Endothelial cell of umbilical vein (primary cell): Measurements from ENCODE around the gene PINK1. TPM values are rescaled to one million over a fixed set of nuclear protein-coding genes. Genes with fewer than 3 reads are reported as not detected.

ENCODE experiments used
- BruUV-seq: library from RNA; stranded (reverse); fragments of 400-500 nt; replicated peaks from 2 replicates; lab custom pipeline; 2021; lab: Mats Ljungman, UMichigan
- CTCF ChIA-PET: fragments of 300-600, 350-600 bp; sonication (Branson Sonifier 250); formaldehyde crosslinking; loops from one replicate; lab custom pipeline; 2021; ENCODE audit warnings: antibody characterized with exemption, inconsistent platforms; lab: Charles Lee
- POLR2A ChIA-PET: fragments of 300-600, 350-600 bp; sonication (Branson Sonifier 250); formaldehyde crosslinking; loops from one replicate; lab custom pipeline; 2021; ENCODE audit warnings: antibody characterized with exemption, inconsistent platforms; lab: Charles Lee
- DNase-seq: peaks from one replicate; pipeline ENCODE4 v3.0.0-alpha.2; 2011; ENCODE audit warnings: low read depth, low spot score
- FAIRE-seq: peaks from 2 replicates; lab custom pipeline; 2011; peaks lifted over from hg19 to GRCh38; lab: Jason Lieb, UNC
- H2AFZ ChIP-seq: 2 replicates; pipeline ENCODE4 v1.6.0; 2012; ENCODE audit warnings: low read depth, low read length, control low read depth, inconsistent platforms
- H3K27ac ChIP-seq: 2 replicates; pipeline ENCODE4 v1.5.1; 2011; ENCODE audit warnings: low read depth, mild to moderate bottlenecking, control low read depth, low read length, moderate library complexity; ENCODE audit not compliant: insufficient read depth
- H3K27me3 ChIP-seq, 2 experiments: 2 replicates each; pipeline versions ENCODE4 v1.6.0 to v1.6.1; 2011; ENCODE audit warnings: low read length in 2 of 2, mixed read lengths in 1 of 2; ENCODE audit not compliant: control insufficient read depth in 2 of 2, insufficient read depth in 2 of 2
- H3K36me3 ChIP-seq, 2 experiments: 2 replicates in 1 of 2; 3 replicates in 1 of 2; pipeline ENCODE4 v1.5.1; 2011; ENCODE audit warnings: low read length in 2 of 2, mild to moderate bottlenecking in 1 of 2, moderate library complexity in 1 of 2; ENCODE audit not compliant: control insufficient read depth in 2 of 2, insufficient read depth in 2 of 2; ENCODE audit errors: extremely low read depth in 1 of 2
- H3K4me1 ChIP-seq: 3 replicates; pipeline ENCODE4 v1.5.1; 2011; ENCODE audit warnings: mild to moderate bottlenecking, low read length; ENCODE audit not compliant: control insufficient read depth, insufficient read depth; ENCODE audit errors: extremely low read depth
- H3K4me2 ChIP-seq: 2 replicates; pipeline ENCODE4 v1.6.1; 2011; ENCODE audit warnings: low read length, control low read depth, mixed read lengths; ENCODE audit not compliant: insufficient read depth
- H3K4me3 ChIP-seq, 3 experiments: fragments of 200-600 bp in 1 of 3; sonication (generic), shearing (Covaris generic) in 1 of 3; replicated peaks in 1 of 3; 2 replicates each; pipeline ENCODE4 v1.5.1; 2011 to 2016; ENCODE audit warnings: control low read depth in 3 of 3, low read length in 3 of 3, mild to moderate bottlenecking in 2 of 3, inconsistent platforms in 1 of 3, low read depth in 1 of 3, moderate library complexity in 1 of 3; ENCODE audit not compliant: insufficient read depth in 1 of 3
- H3K79me2 ChIP-seq: 2 replicates; pipeline ENCODE4 v1.6.0; 2012; ENCODE audit warnings: low read length, inconsistent platforms; ENCODE audit not compliant: control insufficient read depth, insufficient read depth
- H3K9ac ChIP-seq: replicated peaks from 2 replicates; pipeline ENCODE3; 2011; ENCODE audit warnings: low read length, control low read depth; ENCODE audit not compliant: insufficient read depth; ENCODE audit errors: extremely low read depth
- H3K9me1 ChIP-seq: replicated peaks from 3 replicates; pipeline ENCODE4 v1.6.0; 2011; ENCODE audit warnings: mild to moderate bottlenecking, low read length; ENCODE audit not compliant: control insufficient read depth, insufficient read depth; ENCODE audit errors: extremely low read depth
- H3K9me3 ChIP-seq: replicated peaks from 2 replicates; pipeline ENCODE4 v1.5.1; 2012; ENCODE audit warnings: low read length, inconsistent platforms; ENCODE audit not compliant: control insufficient read depth, insufficient read depth
- H4K20me1 ChIP-seq: replicated peaks from 2 replicates; pipeline ENCODE3; 2011; ENCODE audit warnings: mild to moderate bottlenecking, low read length; ENCODE audit not compliant: control insufficient read depth, insufficient read depth; ENCODE audit errors: extremely low read depth
- CTCF ChIP-seq, 2 donors: IDR thresholded peaks; 1 replicate in 1 of 2; 2 replicates in 1 of 2; pipeline ENCODE4 v1.5.1; 2011; ENCODE audit warnings: low read length in 2 of 2, mild to moderate bottlenecking in 2 of 2, moderate library complexity in 2 of 2, control low read depth in 1 of 2, inconsistent platforms in 1 of 2, low read depth in 1 of 2; ENCODE audit not compliant: insufficient read depth in 1 of 2; ENCODE audit errors: extremely low read depth in 1 of 2
- EZH2 ChIP-seq: IDR thresholded peaks from 2 replicates; pipeline ENCODE4 v1.6.1; 2012; ENCODE audit warnings: borderline replicate concordance, low read depth, mild to moderate bottlenecking, moderate library complexity, low read length, inconsistent platforms; ENCODE audit not compliant: severe bottlenecking
- FOS ChIP-seq: IDR thresholded peaks from 2 replicates; pipeline ENCODE4 v1.6.1; 2011; ENCODE audit warnings: mild to moderate bottlenecking, low read length, moderate library complexity, borderline replicate concordance; ENCODE audit not compliant: insufficient read depth
- GATA2 ChIP-seq: IDR thresholded peaks from 2 replicates; pipeline ENCODE4 v1.7.0; 2011; ENCODE audit warnings: low read depth, mild to moderate bottlenecking, moderate library complexity, mixed read lengths, low read length; ENCODE audit not compliant: insufficient read length, insufficient read depth
- JUN ChIP-seq: IDR thresholded peaks from 2 replicates; pipeline ENCODE4 v1.6.1; 2011; ENCODE audit warnings: borderline replicate concordance, low read depth; ENCODE audit not compliant: insufficient read length, insufficient read depth
- MAX ChIP-seq: IDR thresholded peaks from 2 replicates; pipeline ENCODE4 v1.6.1; 2011; ENCODE audit not compliant: insufficient read depth, insufficient read length
- MYC ChIP-seq: IDR thresholded peaks from one replicate; pipeline ENCODE4 v1.6.1; 2011; ENCODE audit warnings: mild to moderate bottlenecking, low read depth, low read length
- POLR2A ChIP-seq: IDR thresholded peaks from 2 replicates; pipeline ENCODE4 v1.6.1; 2012; ENCODE audit warnings: low read depth, mild to moderate bottlenecking, control low read depth, low read length
- POLR2AphosphoS5 ChIP-seq: IDR thresholded peaks from 2 replicates; pipeline ENCODE4 v1.6.1; 2012; ENCODE audit warnings: low read depth, mild to moderate bottlenecking, control low read depth, low read length, moderate library complexity; ENCODE audit not compliant: insufficient read depth
- dilution Hi-C: fragments of 300-500 bp; cut with MboI; formaldehyde crosslinking; loops from one replicate; pipeline ENCODE4 v1.15.0; 2019; ENCODE audit warnings: low sequenced_read_pairs; ENCODE audit not compliant: extremely low pct_ligation_motif_present
- intact Hi-C: fragments of 100-400 bp; cut with micrococcal nuclease; formaldehyde crosslinking; loops from one replicate; pipeline ENCODE4 v1.10.0; 2022
- polyA plus RNA-seq, 4 experiments: library from polyadenylated mRNA; depleted of rRNA in 3 of 4; stranded (reverse) in 3 of 4; unstranded in 1 of 4; fragments of >200 nt; gene quantifications; 2 replicates each; pipeline versions ENCODE4 v1.2.1 to v1.2.3, GENCODE V29; 2011 to 2012; ENCODE audit warnings: missing spikeins in 1 of 4
- total RNA-seq: library from RNA; stranded (reverse); gene quantifications from 2 replicates; pipeline ENCODE4 v1.2.3, GENCODE V29; 2021

Gene PINK1
- total and polyA plus RNA-seq, 2 donors (not counting 3 experiments of a cell fraction or from before 2014, with no cell fraction given), result 27.3 to 27.9 TPM

- peaks cover 19% of the 10 kb centered on the region for H3K79me2 ChIP-seq
- H3K4me1 ChIP-seq, result no peaks in the 10 kb centered on the region
- H3K9ac ChIP-seq, result no peak overlapping the region
- no peak overlapping the region for H3K4me2 ChIP-seq
- dilution Hi-C loops (no loop called here), intact Hi-C loops (no loop called here)
- H3K27me3 ChIP-seq, result no peaks in the 10 kb centered on the region
- ChIA-PET CTCF (no interaction called here), POLR2A (no interaction called here)
- H3K9me3 ChIP-seq, result no peaks in the 10 kb centered on the region
- no peak overlapping the region for H3K27ac ChIP-seq
- no peaks in the 10 kb centered on the region for H3K9me1 ChIP-seq
- BruUV-seq, result no TSS peak
- FAIRE-seq, result no peak
- H3K36me3 ChIP-seq, result peaks cover 19 to 62% of the 10 kb centered on the region in 2 experiments
- H3K4me3 ChIP-seq, result no peak overlapping the region
- DNase-seq, result no peak
- TF ChIP-seq JUN, result no peak
- no peak for TF ChIP-seq FOS
- no peak for TF ChIP-seq MYC
- H2AFZ ChIP-seq, result no peak overlapping the region
- no peaks in the 10 kb centered on the region for H4K20me1 ChIP-seq
These were observed 20.9 kb downstream of the PINK1 start for GRCh38 chr1:20654104-20654690.

- Histone ChIP-seq H3K9me1 (no peaks in the 10 kb centered on the region), H4K20me1 (no peaks in the 10 kb centered on the region), H3K27me3 (no peaks in the 10 kb centered on the region), H3K27ac (no peak overlapping the region), H3K4me1 (peaks cover 18% of the 10 kb centered on the region), H3K9me3 (no peaks in the 10 kb centered on the region), H3K36me3 (peaks cover 7 to 45% of the 10 kb centered on the region in 2 experiments), H3K79me2 (peaks cover 40% of the 10 kb centered on the region), H3K4me2 (no peak overlapping the region), H3K9ac (no peak overlapping the region), H2AFZ (no peak overlapping the region), H3K4me3 (no peak overlapping the region)
- FAIRE-seq, result no peak
- BruUV-seq, result no TSS peak
- intact Hi-C loops, result no loop called here
- TF ChIP-seq CTCF (IDR thresholded peaks at IDR 0.05; ENCODE audit: extremely low read depth in 1 of 2, insufficient read depth in 1 of 2, low read depth in 1 of 2, low read length in 2 of 2) (no peak), EZH2 (no peak), POLR2AphosphoS5 (no peak), MYC (no peak), POLR2A (no peak), FOS (no peak), MAX (no peak), GATA2 (no peak), JUN (no peak)
- no peak for DNase-seq
- CTCF ChIA-PET, result no interaction called here
- POLR2A ChIA-PET, result no interaction called here
- dilution Hi-C loops, result no loop called here
These were observed 23.8 kb downstream of the PINK1 start for GRCh38 chr1:20657024-20657423.
